ENCODE measurements around the gene RPS25.
A peak's percentile ranks its signal among the peaks of the same experiment; 100 is the strongest.

- TF ChIP-seq POLR2A (IDR thresholded peaks at IDR 0.05) (peak; percentile 12 to 71 (median 24)), POLR2AphosphoS5 (IDR thresholded peaks at IDR 0.05) (peak; percentile 88 to 91 (median 91)), CTCF (IDR thresholded peaks at IDR 0.05 in 8 of 11, conservative IDR thresholded peaks at IDR 0.05 in 3 of 11) (peak in 4 of 11 experiments; percentile 25 to 47 (median 30))
Measured at GRCh38 chr11:119057000-119057769, 39.0 kb upstream of the RPS25 start, which contains the start of gene HYOU1.
